Loucy (cell line): ENCODE measurements around the gene STAT4.
A peak's percentile ranks its signal among the peaks of the same experiment; 100 is the strongest.

Experiments used
- H2AFZ ChIP-seq: fragments of 200-600 bp; sonication (generic); 2 replicates; pipeline ENCODE4 v1.6.0; 2016; ENCODE audit warnings: antibody characterized with exemption, mild to moderate bottlenecking, low read length, moderate library complexity
- H3F3A ChIP-seq: fragments of 200-600 bp; 2 replicates; pipeline ENCODE4 v1.6.0; 2016; ENCODE audit warnings: antibody characterized with exemption, low read depth, mild to moderate bottlenecking
- H3K27me3 ChIP-seq: fragments of 200-600 bp; sonication (generic); 2 replicates; pipeline ENCODE4 v1.6.1; 2014; ENCODE audit warnings: low read length, mild to moderate bottlenecking; ENCODE audit not compliant: insufficient read depth, poor library complexity, severe bottlenecking
- H3K36me3 ChIP-seq: fragments of 200-600 bp; sonication (generic); 2 replicates; pipeline ENCODE4 v1.6.1; 2016; ENCODE audit warnings: low read length; ENCODE audit not compliant: insufficient read depth
- H3K4me1 ChIP-seq: fragments of 200-600 bp; sonication (generic); 2 replicates; pipeline ENCODE4 v1.5.1; 2014; ENCODE audit warnings: low read length, mild to moderate bottlenecking; ENCODE audit not compliant: insufficient read depth, poor library complexity, severe bottlenecking
- H3K4me2 ChIP-seq: fragments of 200-600 bp; sonication (generic); 2 replicates; pipeline ENCODE4 v1.6.0; 2014; ENCODE audit warnings: antibody characterized with exemption, low read length, low read depth, mild to moderate bottlenecking; ENCODE audit not compliant: poor library complexity, severe bottlenecking
- H3K4me3 ChIP-seq: fragments of 200-600 bp; sonication (generic); 2 replicates; pipeline ENCODE4 v1.5.1; 2014; ENCODE audit warnings: low read length, mild to moderate bottlenecking, mixed read lengths; ENCODE audit not compliant: poor library complexity, severe bottlenecking
- H3K79me2 ChIP-seq: fragments of 200-600 bp; sonication (generic); 2 replicates; pipeline ENCODE4 v1.6.1; 2014; ENCODE audit warnings: low read length; ENCODE audit not compliant: insufficient read depth
- H3K9ac ChIP-seq: fragments of 200-600 bp; sonication (generic); 2 replicates; pipeline ENCODE4 v1.6.0; 2014; ENCODE audit warnings: mild to moderate bottlenecking, low read depth, low read length, moderate library complexity; ENCODE audit not compliant: poor library complexity, severe bottlenecking
- H3K9me2 ChIP-seq: fragments of 200-600 bp; sonication (generic); replicated peaks from 2 replicates; pipeline ENCODE4 v1.6.1; 2016; ENCODE audit warnings: low read depth, low read length, mixed read lengths
- H3K9me3 ChIP-seq: fragments of 200-600 bp; sonication (generic); 2 replicates; pipeline ENCODE4 v1.6.1; 2014; ENCODE audit warnings: mild to moderate bottlenecking, antibody characterized with exemption, low read length, low read depth; ENCODE audit not compliant: insufficient read depth
- H4K20me1 ChIP-seq: fragments of 200-600 bp; sonication (generic); 2 replicates; pipeline ENCODE4 v1.6.0; 2014; ENCODE audit warnings: antibody characterized with exemption, low read length, mild to moderate bottlenecking; ENCODE audit not compliant: insufficient read depth, poor library complexity, severe bottlenecking
- EZH2phosphoT487 ChIP-seq: fragments of 200-600 bp; IDR thresholded peaks from 2 replicates; pipeline ENCODE4 v1.6.1; 2018; ENCODE audit warnings: antibody characterized with exemption, mild to moderate bottlenecking, moderate library complexity, borderline replicate concordance
- TF ChIP-seq, protein P1 (sequence below): fragments of 200-600 bp; sonication (generic); conservative IDR thresholded peaks from 2 replicates; pipeline ENCODE4 v1.5.1; 2014; ENCODE audit warnings: mild to moderate bottlenecking, antibody characterized with exemption, low read length

The STAT4 gene

DNA sequence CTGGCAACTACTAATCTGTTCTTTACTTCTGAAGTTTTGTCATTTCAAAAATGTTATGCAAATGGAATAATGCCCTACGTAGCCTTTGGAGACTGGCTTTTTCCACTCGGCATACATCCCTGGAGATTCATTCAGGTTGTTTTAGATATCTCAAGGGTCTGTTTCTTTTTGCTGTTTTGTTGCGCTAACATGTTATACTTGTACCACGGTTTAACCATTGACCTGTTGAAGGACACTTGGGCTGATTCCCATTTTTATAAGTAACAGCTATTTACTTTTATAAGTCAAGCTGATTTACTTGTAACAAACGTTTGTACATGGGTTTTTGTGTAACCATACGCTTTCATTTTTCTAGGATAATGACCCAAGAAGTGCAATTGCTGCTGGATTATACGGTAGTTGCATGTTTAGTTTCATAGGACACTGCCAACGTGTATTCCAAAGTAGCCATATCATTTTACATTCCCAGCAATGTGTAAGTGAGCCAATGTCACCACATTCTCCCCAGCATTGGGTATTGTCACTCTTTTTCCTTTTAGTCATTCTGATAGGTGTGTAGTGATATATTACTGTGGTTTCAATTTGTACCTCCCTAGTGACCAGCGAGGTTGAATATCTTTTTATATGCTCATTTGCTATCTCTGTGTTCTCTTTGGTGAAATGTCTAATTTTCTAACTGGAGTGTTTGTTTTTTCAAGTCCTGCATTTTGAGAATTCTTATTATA is 36.5 kb upstream of the STAT4 start:
- H3K79me2 ChIP-seq = no peaks in the 10 kb centered on the region
- H3K4me1 ChIP-seq = peaks cover 34% of the 10 kb centered on the region
- H3K9me2 ChIP-seq = no peaks in the 10 kb centered on the region
- peak overlapping the region; percentile 54; the same call in 1 of the 2 replicates for H2AFZ ChIP-seq
- H3K4me3 ChIP-seq = no peak overlapping the region
- H3F3A ChIP-seq = no peaks in the 10 kb centered on the region
- no peak overlapping the region for H3K9ac ChIP-seq
- no peaks in the 10 kb centered on the region for H4K20me1 ChIP-seq
- TF ChIP-seq EZH2phosphoT487 = no peak
- TF ChIP-seq, protein P1, sequence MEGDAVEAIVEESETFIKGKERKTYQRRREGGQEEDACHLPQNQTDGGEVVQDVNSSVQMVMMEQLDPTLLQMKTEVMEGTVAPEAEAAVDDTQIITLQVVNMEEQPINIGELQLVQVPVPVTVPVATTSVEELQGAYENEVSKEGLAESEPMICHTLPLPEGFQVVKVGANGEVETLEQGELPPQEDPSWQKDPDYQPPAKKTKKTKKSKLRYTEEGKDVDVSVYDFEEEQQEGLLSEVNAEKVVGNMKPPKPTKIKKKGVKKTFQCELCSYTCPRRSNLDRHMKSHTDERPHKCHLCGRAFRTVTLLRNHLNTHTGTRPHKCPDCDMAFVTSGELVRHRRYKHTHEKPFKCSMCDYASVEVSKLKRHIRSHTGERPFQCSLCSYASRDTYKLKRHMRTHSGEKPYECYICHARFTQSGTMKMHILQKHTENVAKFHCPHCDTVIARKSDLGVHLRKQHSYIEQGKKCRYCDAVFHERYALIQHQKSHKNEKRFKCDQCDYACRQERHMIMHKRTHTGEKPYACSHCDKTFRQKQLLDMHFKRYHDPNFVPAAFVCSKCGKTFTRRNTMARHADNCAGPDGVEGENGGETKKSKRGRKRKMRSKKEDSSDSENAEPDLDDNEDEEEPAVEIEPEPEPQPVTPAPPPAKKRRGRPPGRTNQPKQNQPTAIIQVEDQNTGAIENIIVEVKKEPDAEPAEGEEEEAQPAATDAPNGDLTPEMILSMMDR = no peak
- no peaks in the 10 kb centered on the region for H3K9me3 ChIP-seq
- H3K27me3 ChIP-seq = no peaks in the 10 kb centered on the region
- H3K4me2 ChIP-seq = peak overlapping the region; percentile 9
- H3K36me3 ChIP-seq = no peaks in the 10 kb centered on the region

DNA sequence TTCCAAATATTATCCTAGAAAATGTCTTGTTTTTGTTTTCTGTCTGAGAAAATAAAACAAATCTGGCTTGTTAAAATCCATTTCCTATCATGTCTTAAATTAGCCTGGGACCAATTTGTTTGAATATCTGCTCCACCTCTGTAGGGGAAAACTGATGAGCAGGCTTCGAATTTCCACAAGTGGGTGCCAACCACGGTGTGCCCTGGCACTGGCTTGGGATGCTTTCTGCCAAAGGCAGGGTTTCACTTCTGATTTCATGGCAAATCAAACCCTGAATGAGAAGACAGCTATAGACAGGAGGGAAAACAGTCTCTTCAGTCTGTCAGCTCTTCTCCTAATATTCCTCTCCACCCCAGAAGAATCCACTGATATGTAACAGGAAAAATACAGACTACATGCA is 33.7 kb upstream of the STAT4 start:
- H3K9me2 ChIP-seq = no peaks in the 10 kb centered on the region
- H4K20me1 ChIP-seq = no peaks in the 10 kb centered on the region
- TF ChIP-seq, protein P1 = no peak
- no peak for TF ChIP-seq EZH2phosphoT487
- no peak overlapping the region for H3K9ac ChIP-seq
- no peak overlapping the region for H3K4me2 ChIP-seq
- no peaks in the 10 kb centered on the region for H3K79me2 ChIP-seq
- no peak overlapping the region for H3K4me3 ChIP-seq
- no peaks in the 10 kb centered on the region for H3K36me3 ChIP-seq
- H3K9me3 ChIP-seq = no peaks in the 10 kb centered on the region
- peaks cover 23% of the 10 kb centered on the region for H3K4me1 ChIP-seq
- H2AFZ ChIP-seq = no peak overlapping the region
- H3K27me3 ChIP-seq = no peaks in the 10 kb centered on the region
- no peaks in the 10 kb centered on the region for H3F3A ChIP-seq

DNA sequence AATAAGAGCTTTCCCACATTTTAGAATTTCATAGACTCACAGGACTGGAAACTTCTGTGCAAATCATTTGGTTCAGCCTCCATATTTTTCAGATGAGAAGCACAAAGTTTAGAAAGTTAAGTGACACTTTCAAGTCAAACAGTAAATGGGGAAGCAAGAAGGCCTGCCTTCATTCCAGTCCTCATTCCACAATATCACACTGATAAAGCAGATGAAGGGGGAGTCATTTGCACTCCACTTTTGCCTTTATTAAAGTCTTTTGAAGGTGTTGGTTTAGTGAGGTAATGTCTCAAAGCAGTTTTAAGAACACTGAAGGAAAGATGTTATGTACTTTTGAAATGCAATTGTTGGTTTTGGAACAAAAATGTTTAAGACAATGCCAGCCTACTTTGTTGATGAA is 32.7 kb upstream of the STAT4 start:
- no peak overlapping the region for H3K4me2 ChIP-seq
- no peak overlapping the region for H2AFZ ChIP-seq
- no peaks in the 10 kb centered on the region for H4K20me1 ChIP-seq
- no peaks in the 10 kb centered on the region for H3K9me2 ChIP-seq
- TF ChIP-seq EZH2phosphoT487 = no peak
- TF ChIP-seq, protein P1 = no peak
- H3K79me2 ChIP-seq = no peaks in the 10 kb centered on the region
- H3K4me3 ChIP-seq = no peak overlapping the region
- no peaks in the 10 kb centered on the region for H3K9me3 ChIP-seq
- H3K36me3 ChIP-seq = no peaks in the 10 kb centered on the region
- H3K27me3 ChIP-seq = no peaks in the 10 kb centered on the region
- H3K9ac ChIP-seq = no peak overlapping the region
- no peaks in the 10 kb centered on the region for H3F3A ChIP-seq
- peaks cover 13% of the 10 kb centered on the region for H3K4me1 ChIP-seq
